ENCODE results near the gene ITPRID1. TPM values are rescaled to one million over a fixed set of nuclear protein-coding genes. Genes with fewer than 3 reads are reported as not detected.

ITPRID1 gene
- total RNA-seq, 1 experiment from 2014 or later, result 1.2 TPM

GRCh38 chr7:31550432-31550831, 36.5 kb downstream of the ITPRID1 start:
- no peak for DNase-seq
- Histone ChIP-seq H3K4me1 (ENCODE audit: insufficient read depth, low read length) (no peaks in the 10 kb centered on the region), H3K56ac (ENCODE audit: insufficient read length, low read depth, low read length) (no peak overlapping the region), H2BK15ac (ENCODE audit: low read depth, low read length) (no peak overlapping the region), H3K9me3 (ENCODE audit: control insufficient read depth, low read depth, low read length) (no peaks in the 10 kb centered on the region), H3K14ac (ENCODE audit: insufficient read depth, low read length) (no peak overlapping the region), H3K9ac (ENCODE audit: extremely low read depth, insufficient read length, low read length) (no peak overlapping the region), H2BK12ac (ENCODE audit: insufficient read length, low read depth, low read length) (no peak overlapping the region), H2AFZ (ENCODE audit: low read length) (no peak overlapping the region), H4K20me1 (ENCODE audit: control insufficient read depth, insufficient read depth, insufficient read length) (no peaks in the 10 kb centered on the region), H3K23me2 (ENCODE audit: insufficient read length, low read depth, low read length, poor library complexity, severe bottlenecking) (no peaks in the 10 kb centered on the region), H2BK120ac (ENCODE audit: low read depth, low read length, poor library complexity, severe bottlenecking) (no peak overlapping the region), H4K91ac (ENCODE audit: insufficient read length, low read depth, low read length) (no peak overlapping the region), H3K4ac (ENCODE audit: low read depth, low read length) (no peak overlapping the region), H2AK5ac (ENCODE audit: insufficient read length, low read length) (no peak overlapping the region), H3K4me2 (ENCODE audit: insufficient read depth, insufficient read length, low read length) (no peak overlapping the region), H2BK5ac (ENCODE audit: insufficient read length, low read length) (no peak overlapping the region), H3K79me1 (ENCODE audit: insufficient read depth, low read depth, low read length, poor library complexity, severe bottlenecking) (no peaks in the 10 kb centered on the region), H4K5ac (ENCODE audit: insufficient read length, low read depth, low read length) (no peak overlapping the region), H2BK20ac (ENCODE audit: low read depth, low read length, poor library complexity, severe bottlenecking) (no peak overlapping the region), H3K79me2 (ENCODE audit: insufficient read depth, low read length) (no peaks in the 10 kb centered on the region), H3K27me3 (ENCODE audit: insufficient read depth, low read length) (no peaks in the 10 kb centered on the region), H3K18ac (ENCODE audit: insufficient read length, low read depth, low read length) (no peak overlapping the region), H3K27ac (ENCODE audit: insufficient read length, low read depth, low read length) (no peak overlapping the region), H4K8ac (replicated peaks; ENCODE audit: insufficient read length, low read depth, low read length) (no peak overlapping the region), H3K23ac (ENCODE audit: insufficient read length, low read depth, low read length) (no peak overlapping the region), H3T11ph (ENCODE audit: low read length) (no peak overlapping the region)
- no peak for TF ChIP-seq CTCF (conservative IDR thresholded peaks at IDR 0.05)
- no peak overlapping the region for H3K4me3 Mint-ChIP-seq
- H3K4me1 Mint-ChIP-seq, result peaks cover 23 to 28% of the 10 kb centered on the region in 2 experiments
- H3K36me3 Mint-ChIP-seq (ENCODE audit: insufficient read depth in 1 of 3, low read depth in 3 of 3), result no peaks in the 10 kb centered on the region
- H3K27ac Mint-ChIP-seq, result no peak overlapping the region
- H3K27me3 Mint-ChIP-seq (ENCODE audit: low read depth), result no peaks in the 10 kb centered on the region
- WGBS (ENCODE audit: extremely low coverage, insufficient read length, low lambda C conversion rate), result no CpG with 5 or more reads among the region's 1 CpG
- H3K9me3 Mint-ChIP-seq, result no peaks in the 10 kb centered on the region
